Keratinocyte (primary cell): ENCODE data around the gene WBP1L. TPM values are rescaled to one million over a fixed set of nuclear protein-coding genes. Genes with fewer than 3 reads are reported as not detected.
A peak's percentile ranks its signal among the peaks of the same experiment; 100 is the strongest.

Source experiments
- DNase-seq: peaks from one replicate; pipeline ENCODE4 v3.0.0-alpha.2; 2011; ENCODE audit warnings: low read depth, missing footprints, low spot score
- FAIRE-seq: peaks from 2 replicates; lab custom pipeline; 2011; peaks lifted over from hg19 to GRCh38; lab: Jason Lieb, UNC
- H2AFZ ChIP-seq: 2 replicates; pipeline ENCODE4 v1.6.0; 2012; ENCODE audit warnings: low read length, control low read depth, inconsistent platforms; ENCODE audit not compliant: control insufficient read depth
- H3K27ac ChIP-seq: 2 replicates; pipeline ENCODE4 v1.5.1; 2011; ENCODE audit warnings: low read length; ENCODE audit not compliant: control insufficient read depth, insufficient read depth
- H3K27me3 ChIP-seq: 3 replicates; pipeline ENCODE4 v1.6.0; 2011; ENCODE audit warnings: low read length; ENCODE audit not compliant: control insufficient read depth, insufficient read depth; ENCODE audit errors: extremely low read depth
- H3K36me3 ChIP-seq, 2 experiments: 2 replicates in 1 of 2; 3 replicates in 1 of 2; pipeline ENCODE4 v1.5.1; 2011; ENCODE audit warnings: low read length in 2 of 2, mild to moderate bottlenecking in 1 of 2; ENCODE audit not compliant: control insufficient read depth in 2 of 2, insufficient read depth in 2 of 2; ENCODE audit errors: extremely low read depth in 1 of 2
- H3K4me1 ChIP-seq: 3 replicates; pipeline ENCODE4 v1.5.1; 2011; ENCODE audit warnings: low read length; ENCODE audit not compliant: control insufficient read depth, insufficient read depth; ENCODE audit errors: extremely low read depth
- H3K4me2 ChIP-seq: 3 replicates; pipeline ENCODE4 v1.6.0; 2011; ENCODE audit warnings: low read depth, low read length; ENCODE audit not compliant: control insufficient read depth, insufficient read depth; ENCODE audit errors: extremely low read depth
- H3K4me3 ChIP-seq, 3 experiments: fragments of 200-600 bp in 1 of 3; sonication (generic) in 1 of 3; 2 replicates in 2 of 3; 3 replicates in 1 of 3; pipeline ENCODE4 v1.5.1; 2011 to 2016; ENCODE audit warnings: low read length in 3 of 3, mild to moderate bottlenecking in 3 of 3, control low read depth in 2 of 3, inconsistent platforms in 1 of 3, low read depth in 1 of 3, mixed read lengths in 1 of 3, mixed run types in 1 of 3, moderate library complexity in 1 of 3; ENCODE audit not compliant: control insufficient read depth in 2 of 3, insufficient read depth in 2 of 3; ENCODE audit errors: extremely low read depth in 1 of 3
- H3K79me2 ChIP-seq: 2 replicates; pipeline ENCODE4 v1.6.0; 2012; ENCODE audit warnings: low read length; ENCODE audit not compliant: control insufficient read depth, insufficient read depth
- H3K9ac ChIP-seq: 3 replicates; pipeline ENCODE4 v1.6.0; 2011; ENCODE audit warnings: low read length; ENCODE audit not compliant: control insufficient read depth, insufficient read depth; ENCODE audit errors: extremely low read depth
- H3K9me1 ChIP-seq: 3 replicates; pipeline ENCODE4 v1.6.0; 2011; ENCODE audit warnings: low read length; ENCODE audit not compliant: control insufficient read depth, insufficient read depth; ENCODE audit errors: extremely low read depth
- H3K9me3 ChIP-seq: 2 replicates; pipeline ENCODE4 v1.5.1; 2012; ENCODE audit warnings: low read depth, low read length; ENCODE audit not compliant: control insufficient read depth
- H4K20me1 ChIP-seq: 3 replicates; pipeline ENCODE4 v1.6.0; 2011; ENCODE audit warnings: low read length; ENCODE audit not compliant: control insufficient read depth, insufficient read depth; ENCODE audit errors: extremely low read depth
- CTCF ChIP-seq, 3 experiments: IDR thresholded peaks in 1 of 3; conservative IDR thresholded peaks in 1 of 3; optimal IDR thresholded peaks in 1 of 3; 2 replicates in 2 of 3; 3 replicates in 1 of 3; pipeline versions ENCODE3 to v1.5.1; 2011; ENCODE audit warnings: low read length in 3 of 3, mild to moderate bottlenecking in 3 of 3, moderate library complexity in 2 of 3, control low read depth in 1 of 3, inconsistent platforms in 1 of 3; ENCODE audit not compliant: insufficient read depth in 2 of 3; ENCODE audit errors: extremely low read depth in 1 of 3
- EZH2 ChIP-seq: IDR thresholded peaks from one replicate; pipeline ENCODE4 v1.6.1; 2012; ENCODE audit warnings: inconsistent platforms, mild to moderate bottlenecking, low read length, moderate library complexity
- dilution Hi-C: fragments of 300-500 bp; cut with MboI; formaldehyde crosslinking; loops from one replicate; pipeline ENCODE4 v1.7.0; 2020; ENCODE audit warnings: low sequenced_read_pairs; ENCODE audit not compliant: extremely low pct_ligation_motif_present
- polyA plus RNA-seq, 5 experiments: library from polyadenylated mRNA; depleted of rRNA in 3 of 5; stranded (reverse) in 3 of 5; stranded (forward) in 1 of 5; unstranded in 1 of 5; fragments of >200 nt; gene quantifications; 1 replicate in 1 of 5; 2 replicates in 3 of 5; 3 replicates in 1 of 5; pipeline versions ENCODE4 v1.2.1 to v1.2.3, GENCODE V29; 2011 to 2012; ENCODE audit warnings: missing spikeins in 2 of 5, low read depth in 1 of 5, low replicate concordance in 1 of 5

The WBP1L gene
- polyA plus RNA-seq, 1 donor (not counting 4 experiments of a cell fraction or from before 2014, with no cell fraction given), result 24.3 TPM

GRCh38 chr10:102781921-102782557 is 38.3 kb downstream of the WBP1L start:
- no peaks in the 10 kb centered on the region for H4K20me1 ChIP-seq
- peaks cover 2% of the 10 kb centered on the region for H3K9me1 ChIP-seq
- FAIRE-seq (no peak), DNase-seq (no peak)
- H3K9me3 ChIP-seq, result no peaks in the 10 kb centered on the region
- H3K79me2 ChIP-seq, result peaks cover 6% of the 10 kb centered on the region
- no peak overlapping the region for H2AFZ ChIP-seq
- TF ChIP-seq EZH2, result no peak
- no peak for TF ChIP-seq CTCF (optimal IDR thresholded peaks at IDR 0.05 in 1 of 3, IDR thresholded peaks at IDR 0.05 in 1 of 3, conservative IDR thresholded peaks at IDR 0.05 in 1 of 3; ENCODE audit: extremely low read depth in 1 of 3, insufficient read depth in 2 of 3, low read length in 3 of 3)
- H3K4me1 ChIP-seq, result peaks cover 68% of the 10 kb centered on the region
- H3K4me2 ChIP-seq, result peak overlapping the region; percentile 68
- no peaks in the 10 kb centered on the region for H3K27me3 ChIP-seq
- H3K4me3 ChIP-seq, result no peak overlapping the region
- H3K36me3 ChIP-seq, result peaks cover 0 to 1% of the 10 kb centered on the region in 2 experiments
- H3K9ac ChIP-seq, result peak overlapping the region; percentile 53
- dilution Hi-C loops, result no loop called here
- H3K27ac ChIP-seq, result peak overlapping the region; percentile 65

- peak overlapping the region; percentile 65 for H3K27ac ChIP-seq
- DNase-seq (no peak), FAIRE-seq (peak; percentile 57)
- no peaks in the 10 kb centered on the region for H4K20me1 ChIP-seq
- H3K4me1 ChIP-seq, result peaks cover 59% of the 10 kb centered on the region
- H3K36me3 ChIP-seq, result peaks cover 0 to 1% of the 10 kb centered on the region in 2 experiments
- H3K4me3 ChIP-seq, result peak overlapping the region in 1 of 3 experiments; percentile 3
- H3K9me3 ChIP-seq, result no peaks in the 10 kb centered on the region
- peak overlapping the region; percentile 53 for H3K9ac ChIP-seq
- H3K9me1 ChIP-seq, result peaks cover 2% of the 10 kb centered on the region
- no peak overlapping the region for H2AFZ ChIP-seq
- no peak for TF ChIP-seq EZH2
- TF ChIP-seq CTCF (optimal IDR thresholded peaks at IDR 0.05 in 1 of 3, IDR thresholded peaks at IDR 0.05 in 1 of 3, conservative IDR thresholded peaks at IDR 0.05 in 1 of 3; ENCODE audit: extremely low read depth in 1 of 3, insufficient read depth in 2 of 3, low read length in 3 of 3), result no peak
- peak overlapping the region; percentile 68 for H3K4me2 ChIP-seq
- H3K27me3 ChIP-seq, result no peaks in the 10 kb centered on the region
- peaks cover 7% of the 10 kb centered on the region for H3K79me2 ChIP-seq
- dilution Hi-C loops, result no loop called here
Observed at GRCh38 chr10:102782673-102783551, 39.2 kb downstream of the WBP1L start.
